A549 treated with AZD9567 at 1 μM for 4 hours (cell line): ENCODE results near the gene BMP8A. TPM values are rescaled to one million over a fixed set of nuclear protein-coding genes. Genes with fewer than 3 reads are reported as not detected.

Source experiments
- total RNA-seq: library from RNA; stranded (reverse); fragments of 200-300 nt; extraction: Qiagen RNA extraction; gene quantifications from 5 replicates; pipeline ENCODE4 v1.2.3, GENCODE V29; 2022; ENCODE audit not compliant: insufficient read depth

BMP8A gene, protein sequence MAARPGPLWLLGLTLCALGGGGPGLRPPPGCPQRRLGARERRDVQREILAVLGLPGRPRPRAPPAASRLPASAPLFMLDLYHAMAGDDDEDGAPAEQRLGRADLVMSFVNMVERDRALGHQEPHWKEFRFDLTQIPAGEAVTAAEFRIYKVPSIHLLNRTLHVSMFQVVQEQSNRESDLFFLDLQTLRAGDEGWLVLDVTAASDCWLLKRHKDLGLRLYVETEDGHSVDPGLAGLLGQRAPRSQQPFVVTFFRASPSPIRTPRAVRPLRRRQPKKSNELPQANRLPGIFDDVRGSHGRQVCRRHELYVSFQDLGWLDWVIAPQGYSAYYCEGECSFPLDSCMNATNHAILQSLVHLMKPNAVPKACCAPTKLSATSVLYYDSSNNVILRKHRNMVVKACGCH
- total RNA-seq, result 0.20 to 0.29 TPM (median 0.23 TPM) in 4 of 5 replicates, not detected in the other

DNA sequence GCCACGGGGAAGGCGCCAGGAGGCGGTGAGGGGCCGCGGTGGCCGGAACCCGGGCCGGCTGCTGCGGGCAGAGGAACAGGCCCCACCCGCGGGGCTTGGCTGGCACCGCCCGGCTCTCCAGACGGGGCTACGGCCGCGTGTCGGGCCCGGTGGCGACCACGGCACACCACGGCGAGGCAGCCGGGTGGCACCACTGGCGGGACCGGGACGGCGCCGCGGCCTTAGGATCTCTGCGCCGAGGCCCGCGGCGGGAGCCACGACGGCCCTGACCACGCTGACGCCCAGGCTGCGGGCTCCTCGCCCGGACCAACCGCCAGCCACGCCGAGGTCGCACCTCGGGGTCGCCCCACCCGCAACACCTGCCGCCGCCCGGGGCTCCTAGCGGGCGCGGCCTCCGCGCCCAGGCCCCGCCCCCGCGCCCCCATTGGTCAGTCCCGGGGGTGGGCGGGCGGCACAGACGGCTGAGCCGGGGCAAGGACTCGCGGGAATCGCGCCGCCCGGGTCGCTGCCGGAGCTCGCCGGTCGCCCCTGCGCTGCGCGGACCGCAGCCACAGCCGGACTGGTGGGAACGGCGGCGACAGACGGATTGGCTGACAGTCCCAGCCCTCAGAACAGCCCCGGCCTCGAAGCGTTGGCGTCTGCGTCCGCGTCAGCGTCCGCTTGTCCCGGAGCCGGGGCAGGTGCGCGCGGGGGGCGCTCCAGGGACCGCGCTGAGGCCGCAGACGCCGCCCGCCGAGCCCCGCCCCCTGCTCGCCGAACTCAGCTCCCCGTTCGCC is at the start of gene BMP8A:
TSS of gene BMP8A (plus strand) at position 491 of the 776 bp plus-strand sequence. CDS start 356 bp downstream, outside the sequence.

Other genes with a start within 250 kb of the BMP8A start
- 131 to 156 TPM (median 140 TPM) in 5 replicates for gene PABPC4, start 85.2 kb downstream of the BMP8A start, total RNA-seq
- 2.1 to 3.7 TPM (median 3.6 TPM) in 5 replicates for gene HEYL, start 148.0 kb downstream of the BMP8A start, total RNA-seq
- not detected in 5 replicates for gene NT5C1A, start 180.5 kb downstream of the BMP8A start, total RNA-seq
- gene HPCAL4, start 199.8 kb downstream of the BMP8A start, total RNA-seq, result 0.26 to 0.86 TPM (median 0.30 TPM) in 5 replicates
- gene PPIE, start 247.2 kb downstream of the BMP8A start, total RNA-seq, result 39.6 to 44.0 TPM (median 41.2 TPM) in 5 replicates